K562 (cell line): ENCODE results near the gene TGFB2. TPM values are rescaled to one million over a fixed set of nuclear protein-coding genes. Genes with fewer than 3 reads are reported as not detected.
A peak's percentile ranks its signal among the peaks of the same experiment; 100 is the strongest.

Experiments
- CEBPG ChIP-seq, 3 experiments: fragments of 200-800 bp in 1 of 3; sonication (Bioruptor generic) in 1 of 3; sonication (generic) in 1 of 3; formaldehyde crosslinking in 1 of 3; IDR thresholded peaks in 2 of 3; conservative IDR thresholded peaks in 1 of 3; 2 replicates each; pipeline versions ENCODE4 v1.6.1 to v1.8.0; 2016 to 2022; ENCODE audit warnings: missing compliant biosample characterization in 2 of 3, missing genetic modification characterization in 2 of 3, mild to moderate bottlenecking in 1 of 3, missing genetic modification reagents in 1 of 3
- CXXC5 ChIP-seq: fragments of 250-450 bp; sonication (Bioruptor Pico); IDR thresholded peaks from 2 replicates; pipeline ENCODE4 v1.8.0; 2022; ENCODE audit warnings: inconsistent platforms, mild to moderate bottlenecking, moderate library complexity
- E2F6 ChIP-seq, 2 experiments: IDR thresholded peaks; 2 replicates each; pipeline ENCODE4 v1.6.1; 2011; ENCODE audit warnings: borderline replicate concordance in 1 of 2, control low read depth in 1 of 2, low read depth in 1 of 2, low read length in 1 of 2, mild to moderate bottlenecking in 1 of 2, mixed read lengths in 1 of 2, moderate library complexity in 1 of 2; ENCODE audit not compliant: insufficient read depth in 1 of 2, insufficient read length in 1 of 2, poor library complexity in 1 of 2, severe bottlenecking in 1 of 2; ENCODE audit errors: extremely low read depth in 1 of 2
- FOXA3 ChIP-seq, 2 experiments: fragments of 450-650 bp in 1 of 2; sonication (generic) in 1 of 2; formaldehyde crosslinking; IDR thresholded peaks in 1 of 2; conservative IDR thresholded peaks in 1 of 2; 2 replicates each; pipeline versions ENCODE4 v1.4.0 to v1.8.0; 2020 to 2022; ENCODE audit warnings: mild to moderate bottlenecking in 2 of 2, missing genetic modification reagents in 1 of 2
- KDM4B ChIP-seq, 2 experiments: fragments of 450-650 bp in 1 of 2; sonication (generic) in 1 of 2; IDR thresholded peaks; 2 replicates each; pipeline ENCODE4 v1.6.1; 2016 to 2017; ENCODE audit warnings: borderline replicate concordance in 2 of 2, antibody characterized with exemption in 1 of 2, low read depth in 1 of 2, mild to moderate bottlenecking in 1 of 2
- MAZ ChIP-seq, 2 experiments: fragments of 450-650 bp in 1 of 2; sonication (generic) in 1 of 2; formaldehyde crosslinking; IDR thresholded peaks in 1 of 2; conservative IDR thresholded peaks in 1 of 2; 2 replicates each; pipeline versions ENCODE4 v1.4.0 to v1.5.0; 2020; ENCODE audit warnings: mild to moderate bottlenecking in 1 of 2, missing genetic modification reagents in 1 of 2
- SMARCA4 ChIP-seq: fragments of 450-650 bp; IDR thresholded peaks from 2 replicates; pipeline ENCODE4 v1.6.1; 2016
- ZBTB33 ChIP-seq: sonication (generic); formaldehyde crosslinking; IDR thresholded peaks from 2 replicates; pipeline ENCODE4 v1.8.1; 2023; ENCODE audit warnings: mild to moderate bottlenecking, missing genetic modification reagents
- ZBTB8A ChIP-seq: fragments of 450-650 bp; IDR thresholded peaks from 2 replicates; pipeline ENCODE4 v1.6.1; 2018; ENCODE audit warnings: mild to moderate bottlenecking, moderate library complexity; ENCODE audit not compliant: partially characterized antibody
- ZNF407 ChIP-seq: fragments of 450-650 bp; IDR thresholded peaks from 2 replicates; pipeline ENCODE4 v1.6.1; 2016; ENCODE audit warnings: low read depth
- ZNF436 ChIP-seq: fragments of 250-450, 450-650 bp; sonication (Bioruptor Pico); formaldehyde crosslinking; IDR thresholded peaks from 2 replicates; pipeline ENCODE4 v1.7.0; 2020; ENCODE audit warnings: mild to moderate bottlenecking
- polyA plus RNA-seq, 8 experiments: library from polyadenylated mRNA; depleted of rRNA in 4 of 8; stranded (reverse) in 5 of 8; unstranded in 3 of 8; fragments of >200 nt; fragmentation: Nextera tagmentation in 2 of 8; fragmentation: Illumina TruSeq in 1 of 8; extraction: Ambion mirVana in 2 of 8; extraction: Trizol in 1 of 8; gene quantifications; 2 replicates each; pipeline versions ENCODE4 v1.2.1 to v1.2.3, GENCODE V29; 2011 to 2014; ENCODE audit warnings: inconsistent platforms in 1 of 8, missing spikeins in 1 of 8
- total RNA-seq, 7 experiments: library from RNA; depleted of rRNA in 6 of 7; stranded (reverse); fragments of >200 nt in 6 of 7; fragmentation: Illumina TruSeq in 2 of 7; extraction: Trizol in 2 of 7; gene quantifications; 2 replicates each; pipeline versions ENCODE4 v1.2.1 to v1.2.3, GENCODE V29; 2011 to 2021; ENCODE audit warnings: low replicate concordance in 1 of 7
- TF ChIP-seq, protein P1 (sequence below): fragments of 450-650 bp; formaldehyde crosslinking; conservative IDR thresholded peaks from 2 replicates; pipeline ENCODE4 v1.4.0; 2022; ENCODE audit warnings: mild to moderate bottlenecking, missing genetic modification characterization

The TGFB2 gene
- total and polyA plus RNA-seq, 9 of the 15 experiments (the other 6 are each of a cell fraction or from before 2014, with no cell fraction given): 0.03 to 0.41 (median 0.11) TPM; not detected in 3

- no peak for TF ChIP-seq ZNF407
- TF ChIP-seq ZBTB33 (CRISPR knock-in tag): peak; percentile 48; the same call in 1 of the 2 replicates
- TF ChIP-seq KDM4B (IDR thresholded peaks at IDR 0.05; ENCODE audit: borderline replicate concordance in 2 of 2, low read depth in 1 of 2): no peak
- TF ChIP-seq, protein P1, sequence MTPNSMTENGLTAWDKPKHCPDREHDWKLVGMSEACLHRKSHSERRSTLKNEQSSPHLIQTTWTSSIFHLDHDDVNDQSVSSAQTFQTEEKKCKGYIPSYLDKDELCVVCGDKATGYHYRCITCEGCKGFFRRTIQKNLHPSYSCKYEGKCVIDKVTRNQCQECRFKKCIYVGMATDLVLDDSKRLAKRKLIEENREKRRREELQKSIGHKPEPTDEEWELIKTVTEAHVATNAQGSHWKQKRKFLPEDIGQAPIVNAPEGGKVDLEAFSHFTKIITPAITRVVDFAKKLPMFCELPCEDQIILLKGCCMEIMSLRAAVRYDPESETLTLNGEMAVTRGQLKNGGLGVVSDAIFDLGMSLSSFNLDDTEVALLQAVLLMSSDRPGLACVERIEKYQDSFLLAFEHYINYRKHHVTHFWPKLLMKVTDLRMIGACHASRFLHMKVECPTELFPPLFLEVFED (CRISPR knock-in tag): no peak
- TF ChIP-seq MAZ (CRISPR knock-in tag; conservative IDR thresholded peaks at IDR 0.05 in 1 of 2, IDR thresholded peaks at IDR 0.05 in 1 of 2): peak; percentile 10 to 50; a peak in 1 of 4 replicates
- TF ChIP-seq CXXC5 (CRISPR knock-in tag): peak; percentile 76
- TF ChIP-seq FOXA3 (CRISPR knock-in tag; conservative IDR thresholded peaks at IDR 0.05 in 1 of 2, IDR thresholded peaks at IDR 0.05 in 1 of 2): no peak
- peak in 1 of 2 experiments; percentile 61 for TF ChIP-seq E2F6 (IDR thresholded peaks at IDR 0.05; ENCODE audit: borderline replicate concordance in 1 of 2, extremely low read depth in 1 of 2, insufficient read depth in 1 of 2, insufficient read length in 1 of 2, low read depth in 1 of 2, low read length in 1 of 2, poor library complexity in 1 of 2, severe bottlenecking in 1 of 2)
- TF ChIP-seq SMARCA4: no peak
- TF ChIP-seq CEBPG (CRISPR knock-in tag; IDR thresholded peaks at IDR 0.05): 0 out of 2 replicates have a peak, but pooled peaks have one; percentile 36
- TF ChIP-seq CEBPG (tag; conservative IDR thresholded peaks at IDR 0.05 in 1 of 2, IDR thresholded peaks at IDR 0.05 in 1 of 2): no peak
- no peak for TF ChIP-seq ZBTB8A
- TF ChIP-seq ZNF436: no peak
These were observed 696 bp downstream of the TGFB2 start (continued) for GRCh38 chr1:218345673-218346390.
